Measurements from ENCODE around the gene TCF7L1.

- TF ChIP-seq EZH2phosphoT487 (IDR thresholded peaks at IDR 0.05; ENCODE audit: insufficient read depth, low read depth) (no peak), EZH2 (IDR thresholded peaks at IDR 0.05; ENCODE audit: insufficient read depth, poor library complexity, severe bottlenecking) (no peak)
Observed at GRCh38 chr2:85288244-85288725, 155.1 kb downstream of the TCF7L1 start.

Measured in GM23248 (cell line).